GM04504 (cell line): ENCODE measurements around the gene HORMAD1.
"Not testable (repeated sequence)": the region's sequence is repeated elsewhere in the genome, so short reads cannot be mapped to it uniquely, and the experiment has no call there.

Source experiments
- DNase-seq: peaks from one replicate; pipeline ENCODE4 v3.0.0-alpha.2; 2012; ENCODE audit warnings: low read depth

HORMAD1 gene

GRCh38 chr1:150720703-150721102 lies at the start of gene HORMAD1:
TSS of gene HORMAD1 (minus strand) at chr1:150720895. CDS start at chr1:150719505, 1,390 bp downstream.
- DNase-seq = no peak

- not testable (repeated sequence) for DNase-seq
Observed at GRCh38 chr1:150767704-150768103, 47.0 kb upstream of the HORMAD1 start.

- DNase-seq = not testable (repeated sequence)
Observed at GRCh38 chr1:150765977-150766301, 45.2 kb upstream of the HORMAD1 start.

GRCh38 chr1:150765296-150765976 lies 44.7 kb upstream of the HORMAD1 start, which contains the start of gene CTSS:
TSS of gene CTSS (minus strand) at chr1:150765778. CDS start at chr1:150764763, 1,015 bp downstream.
- no peak for DNase-seq

GRCh38 chr1:150764617-150765101 lies 44.0 kb upstream of the HORMAD1 start:
- peak; percentile 25 for DNase-seq

- DNase-seq = no peak
Observed at GRCh38 chr1:150763018-150763417, 42.3 kb upstream of the HORMAD1 start.

- no peak for DNase-seq
Observed at GRCh38 chr1:150762552-150762951, 41.9 kb upstream of the HORMAD1 start.

- no peak for DNase-seq
Observed at GRCh38 chr1:150761801-150762200, 41.1 kb upstream of the HORMAD1 start.

- no peak for DNase-seq
Observed at GRCh38 chr1:150760013-150760412, 39.3 kb upstream of the HORMAD1 start.

GRCh38 chr1:150753416-150753815 lies 32.7 kb upstream of the HORMAD1 start:
- DNase-seq = no peak

- DNase-seq = no peak
Observed at GRCh38 chr1:150751443-150751842, 30.7 kb upstream of the HORMAD1 start.

- no peak for DNase-seq
Observed at GRCh38 chr1:150749720-150750311, 29.1 kb upstream of the HORMAD1 start.

- no peak for DNase-seq
Observed at GRCh38 chr1:150748878-150749719, 28.4 kb upstream of the HORMAD1 start.

GRCh38 chr1:150730130-150730721 lies 9.5 kb upstream of the HORMAD1 start:
- DNase-seq = no peak

- no peak for DNase-seq
Observed at GRCh38 chr1:150724336-150724735, 3.6 kb upstream of the HORMAD1 start.

GRCh38 chr1:150720098-150720497 lies 597 bp downstream of the HORMAD1 start:
- no peak for DNase-seq

- DNase-seq = no peak
Observed at GRCh38 chr1:150718225-150718891, 2.3 kb downstream of the HORMAD1 start.

GRCh38 chr1:150709031-150709430 lies 11.7 kb downstream of the HORMAD1 start:
- not testable (repeated sequence) for DNase-seq

- DNase-seq = no peak
Observed at GRCh38 chr1:150708595-150708994, 12.1 kb downstream of the HORMAD1 start.

GRCh38 chr1:150706091-150706490 lies 14.6 kb downstream of the HORMAD1 start:
- DNase-seq = no peak

GRCh38 chr1:150703427-150703826 lies 17.3 kb downstream of the HORMAD1 start:
- no peak for DNase-seq
